Type B pancreatic cell (in vitro differentiated cells): ENCODE data around the gene SLC34A3. TPM values are rescaled to one million over a fixed set of nuclear protein-coding genes. Genes with fewer than 3 reads are reported as not detected.

Experiments used
- DNase-seq: peaks from one replicate; pipeline ENCODE4 v3.0.0; 2021; ENCODE audit warnings: mixed read lengths; ENCODE audit not compliant: unreplicated experiment; ENCODE audit errors: extremely low spot score
- H3K27ac Mint-ChIP-seq: 2 replicates; pipeline ENCODE4 v1.8.0; 2021; ENCODE audit warnings: mild to moderate bottlenecking, mixed read lengths
- H3K27me3 Mint-ChIP-seq: 2 replicates; pipeline ENCODE4 v1.8.0; 2021; ENCODE audit warnings: mixed read lengths
- H3K36me3 Mint-ChIP-seq: 2 replicates; pipeline ENCODE4 v1.8.0; 2021; ENCODE audit warnings: mixed read lengths
- H3K4me1 Mint-ChIP-seq: one replicate; pipeline ENCODE4 v1.8.0; 2021; ENCODE audit warnings: mixed read lengths; ENCODE audit not compliant: unreplicated experiment
- H3K4me3 Mint-ChIP-seq: 2 replicates; pipeline ENCODE4 v1.8.0; 2021; ENCODE audit warnings: mild to moderate bottlenecking, mixed read lengths
- H3K9me3 Mint-ChIP-seq: 2 replicates; pipeline ENCODE4 v1.8.0; 2021; ENCODE audit warnings: mixed read lengths
- CTCF ChIP-seq: fragments of 200-600 bp; sonication (generic); conservative IDR thresholded peaks from 2 replicates; pipeline ENCODE4 v1.5.0; 2021; ENCODE audit warnings: antibody characterized with exemption, mild to moderate bottlenecking
- total RNA-seq: library from RNA; stranded (reverse); gene quantifications from 2 replicates; pipeline ENCODE4 v1.2.1, GENCODE V29; 2021; ENCODE audit warnings: low replicate concordance

Gene SLC34A3
- total RNA-seq, 1 donor from 2014 or later, result 0.41 TPM

- Mint-ChIP-seq H3K27me3 (peaks cover 4% of the 10 kb centered on the region), H3K4me1 (peaks cover 30% of the 10 kb centered on the region), H3K9me3 (no peaks in the 10 kb centered on the region), H3K36me3 (peaks cover 17% of the 10 kb centered on the region), H3K4me3 (peak overlapping the region; percentile 89), H3K27ac (peak overlapping the region; percentile 51)
- no peak for DNase-seq
- TF ChIP-seq CTCF, result no peak
Measured at GRCh38 chr9:137243626-137244485, 13.2 kb downstream of the SLC34A3 start.

- Mint-ChIP-seq H3K27ac (peak overlapping the region; percentile 51), H3K4me1 (peaks cover 26% of the 10 kb centered on the region), H3K9me3 (no peaks in the 10 kb centered on the region), H3K27me3 (peaks cover 4% of the 10 kb centered on the region), H3K4me3 (peak overlapping the region; percentile 34), H3K36me3 (peaks cover 17% of the 10 kb centered on the region)
- no peak for DNase-seq
- TF ChIP-seq CTCF, result no peak
Measured at GRCh38 chr9:137244486-137245449, 14.1 kb downstream of the SLC34A3 start.

- peak overlapping the region; percentile 34 for H3K4me3 Mint-ChIP-seq
- no peak overlapping the region for H3K27ac Mint-ChIP-seq
- peaks cover 4% of the 10 kb centered on the region for H3K27me3 Mint-ChIP-seq
Measured at GRCh38 chr9:137245450-137246421, 15.0 kb downstream of the SLC34A3 start.

GRCh38 chr9:137247135-137247915 lies 16.6 kb downstream of the SLC34A3 start:
- no peak overlapping the region for H3K27ac Mint-ChIP-seq
- H3K4me1 Mint-ChIP-seq, result peaks cover 20% of the 10 kb centered on the region
- no peak overlapping the region for H3K4me3 Mint-ChIP-seq
- no peaks in the 10 kb centered on the region for H3K9me3 Mint-ChIP-seq
- TF ChIP-seq CTCF, result no peak
- H3K27me3 Mint-ChIP-seq, result no peaks in the 10 kb centered on the region
- no peak for DNase-seq
- peaks cover 11% of the 10 kb centered on the region for H3K36me3 Mint-ChIP-seq

More at GRCh38 chr9:137245450-137246421, 15.0 kb downstream of the SLC34A3 start:
- Mint-ChIP-seq H3K36me3 (peaks cover 17% of the 10 kb centered on the region), H3K9me3 (no peaks in the 10 kb centered on the region), H3K4me1 (peaks cover 26% of the 10 kb centered on the region)
- no peak for DNase-seq
- no peak for TF ChIP-seq CTCF
